ENCODE data around the gene LZTR1.

GRCh38 chr22:20943104-20943933, 38.8 kb upstream of the LZTR1 start:
- TF ChIP-seq EZH2 (IDR thresholded peaks at IDR 0.05; ENCODE audit: borderline replicate concordance, low read depth, low read length, severe bottlenecking) (no peak), CTCF (IDR thresholded peaks at IDR 0.05; ENCODE audit: borderline replicate concordance, extremely low read depth, low read length, poor library complexity, severe bottlenecking) (no peak)

Measured in DND-41 (cell line).